ENCODE data around the gene CLEC10A. TPM values are rescaled to one million over a fixed set of nuclear protein-coding genes. Genes with fewer than 3 reads are reported as not detected.

The CLEC10A gene
- total RNA-seq, 4 donors from 2014 or later: 0.59 to 3.9 (median 2.1) TPM

DNA sequence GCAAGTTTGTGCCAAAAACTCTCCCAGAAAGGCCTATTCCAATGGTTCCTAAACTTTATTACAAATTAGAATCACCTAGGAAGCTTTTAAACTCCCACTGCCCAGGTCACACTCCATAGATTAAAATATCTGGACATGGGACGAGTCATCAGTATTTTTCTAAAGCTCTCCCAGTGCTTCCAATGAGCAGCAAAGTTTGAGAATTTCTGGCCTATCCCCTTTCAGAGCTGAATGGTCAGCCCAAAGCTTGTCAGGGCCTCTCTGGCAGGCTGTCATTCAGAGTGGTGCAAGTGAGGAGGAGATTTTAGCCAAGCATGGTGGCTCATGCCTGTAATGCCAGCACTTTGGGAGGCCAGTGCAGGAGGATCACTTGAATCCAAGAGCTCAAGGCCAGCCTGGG is 54.8 kb downstream of the CLEC10A start:
- DNase-seq: no peak
- H3K36me3 ChIP-seq: no peaks in the 10 kb centered on the region
- TF ChIP-seq, protein P1, sequence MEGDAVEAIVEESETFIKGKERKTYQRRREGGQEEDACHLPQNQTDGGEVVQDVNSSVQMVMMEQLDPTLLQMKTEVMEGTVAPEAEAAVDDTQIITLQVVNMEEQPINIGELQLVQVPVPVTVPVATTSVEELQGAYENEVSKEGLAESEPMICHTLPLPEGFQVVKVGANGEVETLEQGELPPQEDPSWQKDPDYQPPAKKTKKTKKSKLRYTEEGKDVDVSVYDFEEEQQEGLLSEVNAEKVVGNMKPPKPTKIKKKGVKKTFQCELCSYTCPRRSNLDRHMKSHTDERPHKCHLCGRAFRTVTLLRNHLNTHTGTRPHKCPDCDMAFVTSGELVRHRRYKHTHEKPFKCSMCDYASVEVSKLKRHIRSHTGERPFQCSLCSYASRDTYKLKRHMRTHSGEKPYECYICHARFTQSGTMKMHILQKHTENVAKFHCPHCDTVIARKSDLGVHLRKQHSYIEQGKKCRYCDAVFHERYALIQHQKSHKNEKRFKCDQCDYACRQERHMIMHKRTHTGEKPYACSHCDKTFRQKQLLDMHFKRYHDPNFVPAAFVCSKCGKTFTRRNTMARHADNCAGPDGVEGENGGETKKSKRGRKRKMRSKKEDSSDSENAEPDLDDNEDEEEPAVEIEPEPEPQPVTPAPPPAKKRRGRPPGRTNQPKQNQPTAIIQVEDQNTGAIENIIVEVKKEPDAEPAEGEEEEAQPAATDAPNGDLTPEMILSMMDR (IDR thresholded peaks at IDR 0.05): no peak
- TF ChIP-seq POLR2A (IDR thresholded peaks at IDR 0.05): no peak
- intact Hi-C loops (cut with DNase I): no loop called here
- 58 to 92% methylated on average over 1 of the region's 1 CpG for WGBS, 2 donors
- H3K4me3 ChIP-seq (replicated peaks in 1 of 3): no peak overlapping the region
- H3K4me1 ChIP-seq: peaks cover 17 to 57% of the 10 kb centered on the region in 2 donors
- peak overlapping the region in 2 of 3 donors; percentile 4 to 50 for H3K27ac ChIP-seq
- H3K9me3 ChIP-seq: no peaks in the 10 kb centered on the region
- H3K27me3 ChIP-seq: no peaks in the 10 kb centered on the region

Small RNA genes within 50 kb of the gene (small RNA-seq; reads per million reads assigned to genes)
- not detected for gene AC120057.1

Other genes with a start within 250 kb of the CLEC10A start
- gene TEKT1, start 248.5 kb downstream of the CLEC10A start, total RNA-seq: not detected
- not detected for gene ALOX12, start 84.2 kb downstream of the CLEC10A start, total RNA-seq
- 100 to 1,000 TPM; 134 to 297 (median 200) TPM for gene RNASEK, start 67.6 kb downstream of the CLEC10A start, total RNA-seq
- 10 to 100 TPM in 2 of 4 donors, 1 to 10 TPM in 2; 3.1 to 18.9 (median 7.6) TPM for gene BCL6B, start 57.2 kb downstream of the CLEC10A start, total RNA-seq
- gene SLC16A13, start 44.2 kb downstream of the CLEC10A start, total RNA-seq: 1 to 10 TPM; 1.2 to 6.7 (median 4.1) TPM
- gene SLC16A11, start 36.2 kb downstream of the CLEC10A start, total RNA-seq: 10 to 100 TPM in 3 of 4 donors, 1 to 10 TPM in 1; 5.4 to 43.9 (median 18.8) TPM
- 1 to 10 TPM in 1 of 4 donors, not detected in 3; 1.0 TPM for gene ASGR2, start 34.6 kb upstream of the CLEC10A start, total RNA-seq
- gene ASGR1, start 99.1 kb upstream of the CLEC10A start, total RNA-seq: 1 to 10 TPM in 3 of 4 donors, not detected in 1; 3.0 to 6.5 (median 3.3) TPM
- 10 to 100 TPM in 2 of 4 donors, 1 to 10 TPM in 2; 6.8 to 21.5 (median 12.4) TPM for gene DLG4, start 139.6 kb upstream of the CLEC10A start, total RNA-seq
- gene ACADVL, start 139.7 kb upstream of the CLEC10A start, total RNA-seq: 1,000 to 10,000 TPM in 1 of 4 donors, 100 to 1,000 TPM in 3; 581 to 1,743 (median 795) TPM
- 10 to 100 TPM; 45.3 to 68.6 (median 49.0) TPM for gene DVL2, start 154.3 kb upstream of the CLEC10A start, total RNA-seq
- 10 to 100 TPM; 19.8 to 39.5 (median 35.8) TPM for gene PHF23, start 159.2 kb upstream of the CLEC10A start, total RNA-seq
- gene GABARAP, start 162.2 kb upstream of the CLEC10A start, total RNA-seq: 100 to 1,000 TPM; 112 to 840 (median 273) TPM
- gene CTDNEP1, start 171.5 kb upstream of the CLEC10A start, total RNA-seq: 10 to 100 TPM; 35.1 to 70.4 (median 48.4) TPM
- gene ELP5, start 172.0 kb upstream of the CLEC10A start, total RNA-seq: 10 to 100 TPM; 27.4 to 49.0 (median 33.0) TPM
- 100 to 1,000 TPM; 108 to 161 (median 144) TPM for gene CLDN7, start 182.2 kb upstream of the CLEC10A start, total RNA-seq
- gene SLC2A4, start 201.5 kb upstream of the CLEC10A start, total RNA-seq: 10 to 100 TPM in 1 of 4 donors, 1 to 10 TPM in 3; 2.5 to 14.6 (median 3.9) TPM
- 1 to 10 TPM; 1.2 to 4.1 (median 2.1) TPM for gene YBX2, start 214.4 kb upstream of the CLEC10A start, total RNA-seq
- 100 to 1,000 TPM; 135 to 210 (median 144) TPM for gene EIF5A, start 227.4 kb upstream of the CLEC10A start, total RNA-seq
- 100 to 1,000 TPM in 2 of 4 donors, 10 to 100 TPM in 2; 69.5 to 130 (median 100) TPM for gene GPS2, start 235.1 kb upstream of the CLEC10A start, total RNA-seq
- gene NEURL4, start 249.1 kb upstream of the CLEC10A start, total RNA-seq: 10 to 100 TPM; 18.5 to 32.8 (median 22.5) TPM

All from thyroid gland (tissue), 4 donors.